Karpas-422 (cell line): ENCODE data around the gene PPP1R15A. TPM values are rescaled to one million over a fixed set of nuclear protein-coding genes. Genes with fewer than 3 reads are reported as not detected.
A peak's percentile ranks its signal among the peaks of the same experiment; 100 is the strongest.
"Not testable (repeated sequence)": the region's sequence is repeated elsewhere in the genome, so short reads cannot be mapped to it uniquely, and the experiment has no call there.

Source experiments
- DNase-seq: peaks from one replicate; pipeline ENCODE4 v3.0.0-alpha.2; 2015
- H2AFZ ChIP-seq: fragments of 200-600 bp; sonication (generic); 2 replicates; pipeline ENCODE4 v1.6.1; 2014; ENCODE audit warnings: antibody characterized with exemption, low read length, mixed read lengths
- H3K27ac ChIP-seq: fragments of 200-600 bp; sonication (generic); 2 replicates; pipeline ENCODE4 v1.5.1; 2014; ENCODE audit warnings: mild to moderate bottlenecking, low read length, moderate library complexity
- H3K27me3 ChIP-seq: fragments of 200-600 bp; sonication (generic); 2 replicates; pipeline ENCODE4 v1.6.1; 2014; ENCODE audit warnings: low read length, mixed read lengths
- H3K36me3 ChIP-seq: fragments of 200-600 bp; sonication (generic); 2 replicates; pipeline ENCODE4 v1.6.1; 2014; ENCODE audit warnings: low read length, mixed read lengths; ENCODE audit not compliant: insufficient read depth
- H3K4me1 ChIP-seq: fragments of 200-600 bp; sonication (generic); 2 replicates; pipeline ENCODE4 v1.6.1; 2014; ENCODE audit warnings: mild to moderate bottlenecking, low read length, mixed read lengths
- H3K4me2 ChIP-seq: fragments of 200-600 bp; sonication (generic); 2 replicates; pipeline ENCODE4 v1.6.1; 2014; ENCODE audit warnings: low read length, low read depth, mild to moderate bottlenecking; ENCODE audit not compliant: poor library complexity, severe bottlenecking
- H3K4me3 ChIP-seq: fragments of 200-600 bp; sonication (generic); 2 replicates; pipeline ENCODE4 v1.5.1; 2014; ENCODE audit warnings: mild to moderate bottlenecking, antibody characterized with exemption, low read length, mixed read lengths
- H3K79me2 ChIP-seq: fragments of 200-600 bp; sonication (generic); 2 replicates; pipeline ENCODE4 v1.6.1; 2014; ENCODE audit warnings: mild to moderate bottlenecking, low read length, mixed read lengths
- H3K9ac ChIP-seq: fragments of 200-600 bp; sonication (generic); 2 replicates; pipeline ENCODE4 v1.6.0; 2014; ENCODE audit warnings: low read length
- H3K9me2 ChIP-seq: fragments of 200-600 bp; sonication (generic), shearing (Covaris generic); replicated peaks from 2 replicates; pipeline ENCODE4 v1.6.0; 2014; ENCODE audit warnings: mild to moderate bottlenecking, low read length, moderate library complexity; ENCODE audit not compliant: insufficient read depth
- H3K9me3 ChIP-seq: fragments of 300-700, 200-600 bp; sonication (generic); 2 replicates; pipeline ENCODE4 v1.6.1; 2014; ENCODE audit warnings: low read length, mixed read lengths
- H4K20me1 ChIP-seq: fragments of 200-600 bp; sonication (generic); 2 replicates; pipeline ENCODE4 v1.6.1; 2014; ENCODE audit warnings: mild to moderate bottlenecking, antibody characterized with exemption, low read length, low read depth; ENCODE audit not compliant: insufficient read depth
- total RNA-seq: library from RNA; depleted of rRNA; stranded (reverse); fragments of >200 nt; shearing (Covaris generic); gene quantifications from 2 replicates; pipeline ENCODE4 v1.2.3, GENCODE V29; 2014; ENCODE audit warnings: low replicate concordance

PPP1R15A gene
- total RNA-seq, 1 experiment from 2014 or later = 22.6 TPM

DNA sequence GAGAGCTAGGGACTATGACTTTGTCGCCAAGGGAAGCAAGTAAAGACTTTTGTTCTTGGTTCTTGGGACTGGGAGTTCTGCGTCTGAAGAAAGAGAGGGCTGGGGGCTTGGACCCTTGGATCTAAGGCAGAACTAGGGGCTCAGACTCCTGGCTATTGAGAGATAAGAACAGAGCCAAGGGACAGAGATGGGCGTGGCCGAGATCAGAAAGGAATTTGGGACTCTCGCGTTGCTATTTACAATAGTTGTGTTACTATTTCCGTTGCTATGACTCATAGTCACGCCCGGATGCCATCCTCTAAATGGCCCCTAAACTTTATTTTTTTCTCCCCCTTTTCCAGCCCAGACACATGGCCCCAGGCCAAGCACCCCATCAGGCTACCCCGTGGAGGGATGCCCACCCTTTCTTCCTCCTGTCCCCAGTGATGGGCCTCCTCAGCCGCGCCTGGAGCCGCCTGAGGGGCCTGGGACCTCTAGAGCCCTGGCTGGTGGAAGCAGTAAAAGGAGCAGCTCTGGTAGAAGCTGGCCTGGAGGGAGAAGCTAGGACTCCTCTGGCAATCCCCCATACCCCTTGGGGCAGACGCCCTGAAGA, 759 bp downstream of the PPP1R15A start:
- Histone ChIP-seq H3K36me3 (0 out of 2 replicates have a peak, but pooled peaks cover 13% of the 10 kb centered on the region), H3K4me3 (peak overlapping the region; percentile 95), H3K9ac (peak overlapping the region; percentile 97), H3K9me2 (no peaks in the 10 kb centered on the region), H3K27me3 (no peaks in the 10 kb centered on the region), H3K79me2 (peaks cover 25% of the 10 kb centered on the region), H3K27ac (peak overlapping the region; percentile 82), H3K4me2 (peak overlapping the region; percentile 97), H2AFZ (peak overlapping the region; percentile 58; the same call in 1 of the 2 replicates), H3K4me1 (peaks cover 38% of the 10 kb centered on the region), H4K20me1 (peaks cover 12% of the 10 kb centered on the region; the same call in 1 of the 2 replicates), H3K9me3 (no peaks in the 10 kb centered on the region)
- peak; percentile 96 for DNase-seq

DNA sequence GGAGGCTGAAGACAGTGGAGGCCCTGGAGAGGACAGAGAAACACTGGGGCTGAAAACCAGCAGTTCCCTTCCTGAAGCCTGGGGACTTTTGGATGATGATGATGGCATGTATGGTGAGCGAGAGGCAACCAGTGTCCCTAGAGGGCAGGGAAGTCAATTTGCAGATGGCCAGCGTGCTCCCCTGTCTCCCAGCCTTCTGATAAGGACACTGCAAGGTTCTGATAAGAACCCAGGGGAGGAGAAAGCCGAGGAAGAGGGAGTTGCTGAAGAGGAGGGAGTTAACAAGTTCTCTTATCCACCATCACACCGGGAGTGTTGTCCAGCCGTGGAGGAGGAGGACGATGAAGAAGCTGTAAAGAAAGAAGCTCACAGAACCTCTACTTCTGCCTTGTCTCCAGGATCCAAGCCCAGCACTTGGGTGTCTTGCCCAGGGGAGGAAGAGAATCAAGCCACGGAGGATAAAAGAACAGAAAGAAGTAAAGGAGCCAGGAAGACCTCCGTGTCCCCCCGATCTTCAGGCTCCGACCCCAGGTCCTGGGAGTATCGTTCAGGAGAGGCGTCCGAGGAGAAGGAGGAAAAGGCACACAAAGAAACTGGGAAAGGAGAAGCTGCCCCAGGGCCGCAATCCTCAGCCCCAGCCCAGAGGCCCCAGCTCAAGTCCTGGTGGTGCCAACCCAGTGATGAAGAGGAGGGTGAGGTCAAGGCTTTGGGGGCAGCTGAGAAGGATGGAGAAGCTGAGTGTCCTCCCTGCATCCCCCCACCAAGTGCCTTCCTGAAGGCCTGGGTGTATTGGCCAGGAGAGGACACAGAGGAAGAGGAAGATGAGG, 1.5 kb downstream of the PPP1R15A start:
- H3K9me2 ChIP-seq = no peaks in the 10 kb centered on the region
- H3K27ac ChIP-seq = peak overlapping the region; percentile 82
- H2AFZ ChIP-seq = peak overlapping the region; percentile 29; the same call in 1 of the 2 replicates
- H3K4me1 ChIP-seq = peaks cover 38% of the 10 kb centered on the region
- peak overlapping the region; percentile 95 for H3K4me3 ChIP-seq
- no peaks in the 10 kb centered on the region for H3K27me3 ChIP-seq
- H3K9me3 ChIP-seq = no peaks in the 10 kb centered on the region
- peak overlapping the region; percentile 97 for H3K9ac ChIP-seq
- peaks cover 12% of the 10 kb centered on the region; the same call in 1 of the 2 replicates for H4K20me1 ChIP-seq
- 0 out of 2 replicates have a peak, but pooled peaks cover 13% of the 10 kb centered on the region for H3K36me3 ChIP-seq
- H3K79me2 ChIP-seq = peaks cover 25% of the 10 kb centered on the region
- no peak for DNase-seq
- H3K4me2 ChIP-seq = peak overlapping the region; percentile 97

DNA sequence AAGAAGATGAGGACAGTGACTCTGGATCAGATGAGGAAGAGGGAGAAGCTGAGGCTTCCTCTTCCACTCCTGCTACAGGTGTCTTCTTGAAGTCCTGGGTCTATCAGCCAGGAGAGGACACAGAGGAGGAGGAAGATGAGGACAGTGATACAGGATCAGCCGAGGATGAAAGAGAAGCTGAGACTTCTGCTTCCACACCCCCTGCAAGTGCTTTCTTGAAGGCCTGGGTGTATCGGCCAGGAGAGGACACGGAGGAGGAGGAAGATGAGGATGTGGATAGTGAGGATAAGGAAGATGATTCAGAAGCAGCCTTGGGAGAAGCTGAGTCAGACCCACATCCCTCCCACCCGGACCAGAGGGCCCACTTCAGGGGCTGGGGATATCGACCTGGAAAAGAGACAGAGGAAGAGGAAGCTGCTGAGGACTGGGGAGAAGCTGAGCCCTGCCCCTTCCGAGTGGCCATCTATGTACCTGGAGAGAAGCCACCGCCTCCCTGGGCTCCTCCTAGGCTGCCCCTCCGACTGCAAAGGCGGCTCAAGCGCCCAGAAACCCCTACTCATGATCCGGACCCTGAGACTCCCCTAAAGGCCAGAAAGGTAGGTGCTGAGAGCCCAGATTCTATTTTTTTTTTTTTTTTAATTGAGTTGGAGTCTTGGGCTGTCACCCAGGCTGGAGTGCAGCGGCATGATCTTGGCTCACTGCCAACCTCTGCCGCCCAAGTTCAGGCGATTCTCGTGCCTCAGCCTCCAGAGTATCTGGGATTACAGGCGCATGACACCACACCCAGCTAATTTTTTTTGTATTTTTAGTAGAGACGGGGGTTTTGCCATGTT, 2.3 kb downstream of the PPP1R15A start:
- H3K4me1 ChIP-seq = peaks cover 38% of the 10 kb centered on the region
- peak overlapping the region; percentile 95 for H3K4me3 ChIP-seq
- no peak for DNase-seq
- H3K27me3 ChIP-seq = no peaks in the 10 kb centered on the region
- no peak overlapping the region for H2AFZ ChIP-seq
- H3K9me3 ChIP-seq = no peaks in the 10 kb centered on the region
- no peak overlapping the region for H3K27ac ChIP-seq
- H3K79me2 ChIP-seq = peaks cover 25% of the 10 kb centered on the region
- H4K20me1 ChIP-seq = peaks cover 12% of the 10 kb centered on the region; the same call in 1 of the 2 replicates
- no peaks in the 10 kb centered on the region for H3K9me2 ChIP-seq
- peak overlapping the region; percentile 97 for H3K4me2 ChIP-seq
- H3K36me3 ChIP-seq = 0 out of 2 replicates have a peak, but pooled peaks cover 13% of the 10 kb centered on the region
- peak overlapping the region; percentile 97 for H3K9ac ChIP-seq

DNA sequence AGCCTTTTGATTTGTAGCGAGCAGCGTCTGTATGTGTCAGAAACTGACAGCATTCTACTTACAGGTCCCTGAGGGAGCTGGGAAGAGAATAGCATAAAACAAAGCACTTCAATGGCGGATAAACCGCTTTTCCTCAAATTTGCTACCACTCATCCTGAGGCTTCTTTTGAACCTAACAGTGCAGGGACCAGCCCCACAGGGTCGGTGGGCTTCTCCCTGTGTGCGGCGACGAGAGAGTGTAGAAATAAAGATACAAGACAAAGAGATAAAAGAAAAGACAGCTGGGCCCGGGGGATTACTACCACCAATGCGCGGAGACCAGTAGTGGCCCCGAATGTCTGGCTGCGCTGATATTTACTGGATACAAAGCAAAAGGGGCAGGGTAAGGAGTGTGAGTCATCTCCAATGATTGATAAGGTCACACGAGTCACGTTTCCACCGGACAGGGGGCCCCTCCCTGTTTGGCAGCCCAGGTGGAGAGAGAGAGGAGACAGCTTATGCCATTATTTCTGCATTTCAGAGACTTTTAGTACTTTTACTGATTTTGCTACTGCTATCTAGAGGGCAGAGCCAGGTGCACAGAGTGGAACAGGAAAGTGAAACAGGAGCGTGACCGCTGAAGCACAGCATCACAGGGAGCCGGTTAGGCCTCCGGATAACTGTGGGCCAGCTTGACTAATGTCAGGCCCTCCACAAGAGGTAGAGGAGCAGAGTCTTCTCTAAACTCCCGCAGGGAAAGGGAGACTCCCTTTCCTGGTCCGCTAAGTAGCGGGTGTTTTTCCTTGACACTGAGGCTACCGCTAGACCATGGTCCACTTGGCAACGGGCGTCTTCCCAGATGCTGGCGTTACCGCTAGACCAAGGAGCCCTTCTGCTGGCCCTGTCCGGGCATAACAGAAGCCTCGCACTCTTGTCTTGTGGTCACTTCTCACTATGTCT, 4.1 kb downstream of the PPP1R15A start:
- H3K9me2 ChIP-seq, H2AFZ ChIP-seq, H3K4me3 ChIP-seq, H3K27me3 ChIP-seq, DNase-seq, H3K9ac ChIP-seq, H3K9me3 ChIP-seq, H3K27ac ChIP-seq: not testable (repeated sequence)
- Histone ChIP-seq H3K79me2 (peaks cover 25% of the 10 kb centered on the region), H4K20me1 (peaks cover 12% of the 10 kb centered on the region; the same call in 1 of the 2 replicates), H3K36me3 (0 out of 2 replicates have a peak, but pooled peaks cover 13% of the 10 kb centered on the region), H3K4me2 (peak overlapping the region; percentile 97), H3K4me1 (peaks cover 38% of the 10 kb centered on the region)

DNA sequence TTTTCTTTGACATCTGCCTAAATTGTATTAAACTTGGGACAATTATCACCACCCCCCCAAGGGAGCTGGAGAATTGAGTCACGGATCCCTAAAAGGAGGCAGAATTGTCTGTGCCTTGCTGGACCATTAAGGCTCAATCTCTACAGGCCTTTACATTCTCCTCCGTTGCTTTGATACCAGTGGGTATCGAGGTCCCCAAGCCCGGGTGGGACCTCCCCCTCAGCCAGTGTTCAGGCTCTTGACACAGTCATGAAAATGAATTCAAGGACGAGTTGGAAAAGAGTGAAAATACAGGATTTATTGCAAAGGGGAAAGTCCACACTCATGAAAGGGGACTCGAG, 5.6 kb downstream of the PPP1R15A start:
- DNase-seq = no peak
- H3K4me3 ChIP-seq = no peak overlapping the region
- no peak overlapping the region for H3K9ac ChIP-seq
- no peak overlapping the region for H3K27ac ChIP-seq
- H4K20me1 ChIP-seq = peaks cover 8% of the 10 kb centered on the region; the same call in 1 of the 2 replicates
- H3K9me2 ChIP-seq = no peaks in the 10 kb centered on the region
- H3K79me2 ChIP-seq = peaks cover 19% of the 10 kb centered on the region
- no peaks in the 10 kb centered on the region for H3K27me3 ChIP-seq
- 0 out of 2 replicates have a peak, but pooled peaks cover 13% of the 10 kb centered on the region for H3K36me3 ChIP-seq
- H2AFZ ChIP-seq = no peak overlapping the region
- no peak overlapping the region for H3K4me2 ChIP-seq
- peaks cover 38% of the 10 kb centered on the region for H3K4me1 ChIP-seq
- no peaks in the 10 kb centered on the region; the same call in 1 of the 2 replicates for H3K9me3 ChIP-seq

DNA sequence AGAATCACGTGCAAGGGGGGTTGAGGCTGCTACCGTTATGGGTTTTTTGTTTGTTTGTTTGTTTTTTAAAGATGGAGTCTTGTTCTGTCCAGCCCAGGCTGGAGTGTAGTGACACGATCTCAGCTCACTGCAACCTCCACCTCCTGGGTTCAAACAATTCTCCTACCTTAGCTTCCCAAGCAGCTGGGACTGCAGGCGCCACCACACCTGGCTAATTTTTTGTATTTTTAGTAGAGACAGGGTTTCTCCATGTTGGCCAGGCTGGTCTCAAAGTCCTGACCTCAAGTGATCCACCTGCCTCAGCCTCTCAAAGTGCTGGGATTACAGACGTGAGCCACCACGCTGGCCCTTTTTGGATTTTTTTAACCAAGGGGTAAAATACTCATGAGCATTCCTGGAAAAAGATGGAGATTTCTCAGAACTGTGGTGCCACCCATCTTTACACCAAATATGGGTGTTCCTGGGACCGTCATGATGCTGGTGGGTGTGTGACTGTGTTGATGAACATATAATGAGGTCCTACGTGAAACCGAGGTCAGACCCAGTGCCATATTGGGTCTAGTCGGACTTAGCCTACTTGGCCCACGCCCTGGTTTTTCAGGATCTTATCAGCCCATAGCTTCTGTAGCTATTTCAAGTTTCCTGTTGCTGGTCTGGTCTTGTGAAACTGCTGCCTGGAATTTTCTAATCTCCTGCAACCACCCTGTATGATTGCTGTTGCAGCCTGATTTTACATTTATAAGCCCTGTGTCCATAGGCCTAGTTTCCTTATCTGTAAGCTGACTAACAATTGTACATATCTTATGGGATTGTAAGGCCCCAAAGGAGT, 6.2 kb downstream of the PPP1R15A start:
- Histone ChIP-seq H3K79me2 (peaks cover 14% of the 10 kb centered on the region), H3K4me1 (peaks cover 33% of the 10 kb centered on the region), H3K36me3 (0 out of 2 replicates have a peak, but pooled peaks cover 12% of the 10 kb centered on the region), H3K9ac (no peak overlapping the region), H4K20me1 (peaks cover 4% of the 10 kb centered on the region; the same call in 1 of the 2 replicates), H3K27ac (no peak overlapping the region), H3K27me3 (no peaks in the 10 kb centered on the region), H2AFZ (no peak overlapping the region), H3K4me2 (no peak overlapping the region), H3K9me3 (no peaks in the 10 kb centered on the region; the same call in 1 of the 2 replicates), H3K9me2 (no peaks in the 10 kb centered on the region), H3K4me3 (no peak overlapping the region)
- no peak for DNase-seq
